Dedifferentiated amniotic fluid mesenchymal stem cell (primary cell): ENCODE data around the gene USH1C.

Source experiments
- DNase-seq: peaks from one replicate; pipeline ENCODE4 v3.0.0-alpha.2; 2016; ENCODE audit errors: extremely low spot score

Gene USH1C

GRCh38 chr11:17526326-17526725 lies 17.9 kb downstream of the USH1C start:
- DNase-seq = no peak

- DNase-seq = no peak
Observed at GRCh38 chr11:17525570-17525969, 18.6 kb downstream of the USH1C start.

GRCh38 chr11:17524221-17524620 lies 20.0 kb downstream of the USH1C start:
- DNase-seq = no peak

- no peak for DNase-seq
Observed at GRCh38 chr11:17522655-17523054, 21.6 kb downstream of the USH1C start.

GRCh38 chr11:17521106-17521900 lies 22.9 kb downstream of the USH1C start:
- no peak for DNase-seq

GRCh38 chr11:17519061-17519885 lies 24.9 kb downstream of the USH1C start:
- no peak for DNase-seq

- no peak for DNase-seq
Observed at GRCh38 chr11:17518366-17518765, 25.9 kb downstream of the USH1C start.

- no peak for DNase-seq
Observed at GRCh38 chr11:17517186-17517585, 27.0 kb downstream of the USH1C start.

- DNase-seq = no peak
Observed at GRCh38 chr11:17516551-17517150, 27.6 kb downstream of the USH1C start.

- DNase-seq = no peak
Observed at GRCh38 chr11:17515443-17516176, 28.6 kb downstream of the USH1C start.

- DNase-seq = no peak
Observed at GRCh38 chr11:17514476-17514875, 29.7 kb downstream of the USH1C start.

- no peak for DNase-seq
Observed at GRCh38 chr11:17513853-17514252, 30.4 kb downstream of the USH1C start.

- no peak for DNase-seq
Observed at GRCh38 chr11:17512101-17512500, 32.1 kb downstream of the USH1C start.

GRCh38 chr11:17511571-17511970 lies 32.6 kb downstream of the USH1C start:
- no peak for DNase-seq

- DNase-seq = no peak
Observed at GRCh38 chr11:17510507-17511206, 33.6 kb downstream of the USH1C start.

- no peak for DNase-seq
Observed at GRCh38 chr11:17508791-17509190, 35.4 kb downstream of the USH1C start.

- DNase-seq = no peak
Observed at GRCh38 chr11:17508306-17508705, 35.9 kb downstream of the USH1C start.

GRCh38 chr11:17507773-17508172 lies 36.4 kb downstream of the USH1C start:
- DNase-seq = no peak

GRCh38 chr11:17506942-17507341 lies 37.3 kb downstream of the USH1C start:
- no peak for DNase-seq

- DNase-seq = no peak
Observed at GRCh38 chr11:17506314-17506713, 37.9 kb downstream of the USH1C start.

- DNase-seq = no peak
Observed at GRCh38 chr11:17505146-17505545, 39.1 kb downstream of the USH1C start.
